AG09309 (cell line): ENCODE data around the gene CDK14.

Source experiments
- DNase-seq: peaks from one replicate; pipeline ENCODE4 v3.0.0-alpha.2; 2010; ENCODE audit warnings: low read depth
- H3K4me3 ChIP-seq: 2 replicates; pipeline ENCODE4 v1.5.1; 2011; ENCODE audit warnings: mild to moderate bottlenecking, low read depth, low read length, moderate library complexity; ENCODE audit not compliant: control insufficient read depth
- CTCF ChIP-seq: IDR thresholded peaks from 2 replicates; pipeline ENCODE4 v1.5.1; 2011; ENCODE audit warnings: mild to moderate bottlenecking, low read depth, low read length, inconsistent platforms; ENCODE audit not compliant: insufficient read depth, control insufficient read depth; ENCODE audit errors: missing control alignments

The CDK14 gene

GRCh38 chr7:90582164-90582563, 14.0 kb upstream of the CDK14 start:
- H3K4me3 ChIP-seq, result no peak overlapping the region
- DNase-seq, result no peak
- TF ChIP-seq CTCF, result no peak

GRCh38 chr7:90584378-90584777, 11.7 kb upstream of the CDK14 start:
- no peak for DNase-seq
- H3K4me3 ChIP-seq, result no peak overlapping the region
- TF ChIP-seq CTCF, result no peak

GRCh38 chr7:90586091-90586490, 10.0 kb upstream of the CDK14 start:
- H3K4me3 ChIP-seq, result no peak overlapping the region
- no peak for TF ChIP-seq CTCF
- no peak for DNase-seq

- TF ChIP-seq CTCF, result no peak
- H3K4me3 ChIP-seq, result no peak overlapping the region
- no peak for DNase-seq
Measured at GRCh38 chr7:90587766-90588165, 8.4 kb upstream of the CDK14 start.

GRCh38 chr7:90592033-90592432, 4.1 kb upstream of the CDK14 start:
- no peak for TF ChIP-seq CTCF
- DNase-seq, result no peak
- no peak overlapping the region for H3K4me3 ChIP-seq

- H3K4me3 ChIP-seq, result no peak overlapping the region
- TF ChIP-seq CTCF, result no peak
- DNase-seq, result no peak
Measured at GRCh38 chr7:90593205-90593604, 2.9 kb upstream of the CDK14 start.

- peak; percentile 35 for DNase-seq
- H3K4me3 ChIP-seq, result peak overlapping the region; percentile 92
- no peak for TF ChIP-seq CTCF
Measured at GRCh38 chr7:90594751-90595317, 1.3 kb upstream of the CDK14 start.
